Measurements from ENCODE around the gene VPREB3. TPM values are rescaled to one million over a fixed set of nuclear protein-coding genes. Genes with fewer than 3 reads are reported as not detected.

The VPREB3 gene
- total RNA-seq, 6 donors from 2014 or later = 0.74 to 0.80 TPM; not detected in 4

- DNase-seq = peak; percentile 91 to 98
- H3K4me1 ChIP-seq = peaks cover 22 to 35% (median 22%) of the 10 kb centered on the region in 4 donors
- H3K27me3 ChIP-seq = no peaks in the 10 kb centered on the region
- ATAC-seq (ENCODE audit: low FRiP score in 2 of 2) = peak; percentile 95 to 97
- peak within 1 kb of the TSS; percentile 59 to 96 (median 80) for H3K4me3 ChIP-seq
- 0 to 1% methylated on average over 52 to 67 of the region's 97 CpGs for WGBS, 2 donors
- H3K9me3 ChIP-seq = no peaks in the 10 kb centered on the region
- peaks cover 0 to 4% (median 1%) of the 10 kb centered on the region in 4 donors for H3K36me3 ChIP-seq
- TF ChIP-seq POLR2A (IDR thresholded peaks at IDR 0.05) = peak; percentile 53 to 90 (median 71)
- peak; percentile 44 to 66 for TF ChIP-seq POLR2AphosphoS5 (IDR thresholded peaks at IDR 0.05)
- TF ChIP-seq, protein P1, sequence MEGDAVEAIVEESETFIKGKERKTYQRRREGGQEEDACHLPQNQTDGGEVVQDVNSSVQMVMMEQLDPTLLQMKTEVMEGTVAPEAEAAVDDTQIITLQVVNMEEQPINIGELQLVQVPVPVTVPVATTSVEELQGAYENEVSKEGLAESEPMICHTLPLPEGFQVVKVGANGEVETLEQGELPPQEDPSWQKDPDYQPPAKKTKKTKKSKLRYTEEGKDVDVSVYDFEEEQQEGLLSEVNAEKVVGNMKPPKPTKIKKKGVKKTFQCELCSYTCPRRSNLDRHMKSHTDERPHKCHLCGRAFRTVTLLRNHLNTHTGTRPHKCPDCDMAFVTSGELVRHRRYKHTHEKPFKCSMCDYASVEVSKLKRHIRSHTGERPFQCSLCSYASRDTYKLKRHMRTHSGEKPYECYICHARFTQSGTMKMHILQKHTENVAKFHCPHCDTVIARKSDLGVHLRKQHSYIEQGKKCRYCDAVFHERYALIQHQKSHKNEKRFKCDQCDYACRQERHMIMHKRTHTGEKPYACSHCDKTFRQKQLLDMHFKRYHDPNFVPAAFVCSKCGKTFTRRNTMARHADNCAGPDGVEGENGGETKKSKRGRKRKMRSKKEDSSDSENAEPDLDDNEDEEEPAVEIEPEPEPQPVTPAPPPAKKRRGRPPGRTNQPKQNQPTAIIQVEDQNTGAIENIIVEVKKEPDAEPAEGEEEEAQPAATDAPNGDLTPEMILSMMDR (IDR thresholded peaks at IDR 0.05) = no peak
- H3K27ac ChIP-seq = peak within 1 kb of the TSS; percentile 98 to 99 (median 98)
These were observed 32.8 kb upstream of the VPREB3 start, which contains the start of gene SMARCB1 for GRCh38 chr22:23786752-23787599. SMARCB1 (plus strand) TSS chr22:23786966; CDS start chr22:23787170, 204 bp downstream.

- WGBS, 2 donors = 40 to 59% methylated on average over 8 to 9 of the region's 9 CpGs
- peak overlapping the region in 3 of 4 donors; percentile 59 to 96 (median 92) for H3K4me3 ChIP-seq
- H3K27ac ChIP-seq = peak overlapping the region; percentile 98 to 99 (median 98)
- DNase-seq = no peak
- H3K9me3 ChIP-seq = no peaks in the 10 kb centered on the region
- no peaks in the 10 kb centered on the region for H3K36me3 ChIP-seq
- TF ChIP-seq, protein P1 (IDR thresholded peaks at IDR 0.05) = no peak
- TF ChIP-seq POLR2AphosphoS5 (IDR thresholded peaks at IDR 0.05) = no peak
- TF ChIP-seq POLR2A (IDR thresholded peaks at IDR 0.05) = no peak
- no peak for TF ChIP-seq EP300 (IDR thresholded peaks at IDR 0.05)
- peaks cover 22 to 35% (median 22%) of the 10 kb centered on the region in 4 donors for H3K4me1 ChIP-seq
- no peaks in the 10 kb centered on the region for H3K27me3 ChIP-seq
- no peak for ATAC-seq (ENCODE audit: low FRiP score in 2 of 2)
These were observed 32.1 kb upstream of the VPREB3 start for GRCh38 chr22:23786261-23786710.

- Histone ChIP-seq H3K27me3 (no peaks in the 10 kb centered on the region), H3K36me3 (no peaks in the 10 kb centered on the region), H3K4me3 (no peak overlapping the region), H3K4me1 (peaks cover 19 to 27% (median 22%) of the 10 kb centered on the region in 4 donors), H3K9me3 (no peaks in the 10 kb centered on the region), H3K27ac (no peak overlapping the region)
- TF ChIP-seq EP300 (IDR thresholded peaks at IDR 0.05) (no peak), POLR2A (IDR thresholded peaks at IDR 0.05) (no peak), POLR2AphosphoS5 (IDR thresholded peaks at IDR 0.05) (no peak)
- TF ChIP-seq, protein P1 (IDR thresholded peaks at IDR 0.05) = no peak
- ATAC-seq (ENCODE audit: low FRiP score in 2 of 2) = no peak
- 56 to 79% methylated on average over 8 of the region's 8 CpGs for WGBS, 2 donors
- DNase-seq = no peak
These were observed 30.0 kb upstream of the VPREB3 start for GRCh38 chr22:23784215-23784732.

DNA sequence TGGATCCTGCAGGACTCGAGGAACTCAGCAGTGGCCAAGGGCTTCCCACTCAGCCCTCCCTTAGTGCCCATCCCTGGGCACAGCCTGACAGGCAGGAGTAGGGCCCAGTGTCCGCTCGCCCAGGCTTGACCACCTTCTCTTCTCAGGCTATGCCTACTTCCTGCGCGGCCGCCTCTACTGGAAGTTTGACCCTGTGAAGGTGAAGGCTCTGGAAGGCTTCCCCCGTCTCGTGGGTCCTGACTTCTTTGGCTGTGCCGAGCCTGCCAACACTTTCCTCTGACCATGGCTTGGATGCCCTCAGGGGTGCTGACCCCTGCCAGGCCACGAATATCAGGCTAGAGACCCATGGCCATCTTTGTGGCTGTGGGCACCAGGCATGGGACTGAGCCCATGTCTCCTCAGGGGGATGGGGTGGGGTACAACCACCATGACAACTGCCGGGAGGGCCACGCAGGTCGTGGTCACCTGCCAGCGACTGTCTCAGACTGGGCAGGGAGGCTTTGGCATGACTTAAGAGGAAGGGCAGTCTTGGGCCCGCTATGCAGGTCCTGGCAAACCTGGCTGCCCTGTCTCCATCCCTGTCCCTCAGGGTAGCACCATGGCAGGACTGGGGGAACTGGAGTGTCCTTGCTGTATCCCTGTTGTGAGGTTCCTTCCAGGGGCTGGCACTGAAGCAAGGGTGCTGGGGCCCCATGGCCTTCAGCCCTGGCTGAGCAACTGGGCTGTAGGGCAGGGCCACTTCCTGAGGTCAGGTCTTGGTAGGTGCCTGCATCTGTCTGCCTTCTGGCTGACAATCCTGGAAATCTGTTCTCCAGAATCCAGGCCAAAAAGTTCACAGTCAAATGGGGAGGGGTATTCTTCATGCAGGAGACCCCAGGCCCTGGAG is 29.3 kb upstream of the VPREB3 start:
- ATAC-seq (ENCODE audit: low FRiP score in 2 of 2) = no peak
- no peaks in the 10 kb centered on the region for H3K9me3 ChIP-seq
- 85 to 93% methylated on average over 8 to 15 of the region's 15 CpGs for WGBS, 2 donors
- H3K4me3 ChIP-seq = no peak overlapping the region
- no peak for DNase-seq
- H3K27me3 ChIP-seq = no peaks in the 10 kb centered on the region
- peaks cover 16 to 20% (median 18%) of the 10 kb centered on the region in 4 donors for H3K4me1 ChIP-seq
- no peak overlapping the region for H3K27ac ChIP-seq
- no peak for TF ChIP-seq EP300 (IDR thresholded peaks at IDR 0.05)
- no peak for TF ChIP-seq POLR2A (IDR thresholded peaks at IDR 0.05)
- TF ChIP-seq, protein P1 (IDR thresholded peaks at IDR 0.05) = no peak
- TF ChIP-seq POLR2AphosphoS5 (IDR thresholded peaks at IDR 0.05) = no peak
- no peaks in the 10 kb centered on the region for H3K36me3 ChIP-seq
